Measurements from ENCODE around the gene DNAJB1.

Gene DNAJB1

DNA sequence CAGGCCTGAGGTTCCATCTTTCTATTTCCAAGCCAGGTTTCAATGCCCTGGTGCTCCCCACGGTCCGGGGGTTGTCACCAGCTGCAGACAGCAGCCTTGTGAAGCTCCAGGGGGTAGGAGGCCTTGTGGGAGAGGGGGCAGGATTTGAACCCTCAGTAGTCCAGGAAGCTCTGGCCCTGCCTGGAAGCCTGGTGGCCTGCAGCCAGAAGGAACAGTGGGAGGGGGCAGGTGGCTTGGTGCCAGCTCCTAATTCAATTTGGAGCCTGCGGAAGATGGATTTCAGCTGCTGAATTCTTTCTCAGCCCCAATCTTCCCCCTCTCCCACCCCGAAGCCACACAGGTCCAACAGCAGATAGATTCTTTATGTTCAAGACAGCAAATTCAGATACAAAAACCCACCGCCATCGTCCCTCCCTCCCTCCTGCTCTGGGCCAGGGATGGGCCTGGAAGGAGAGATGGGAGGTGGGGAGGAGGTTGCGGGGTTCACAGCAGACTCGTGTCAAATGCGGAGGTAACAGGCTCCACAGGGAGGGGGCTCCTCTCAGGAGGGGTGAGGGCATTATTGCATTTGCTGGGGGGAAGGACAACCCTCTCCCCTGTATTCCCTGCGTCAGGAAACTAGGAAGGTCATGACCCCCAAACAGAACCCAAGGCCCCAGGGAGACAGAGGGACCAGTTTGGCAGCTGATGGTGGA lies 40.6 kb downstream of the DNAJB1 start:
- Histone ChIP-seq H3K27me3 (ENCODE audit: insufficient read depth, low read length) (no peaks in the 10 kb centered on the region), H2AFZ (ENCODE audit: low read length, unreplicated experiment) (no peak overlapping the region), H3K36me3 (ENCODE audit: insufficient read depth, low read length) (0 out of 2 replicates have a peak, but pooled peaks cover 2% of the 10 kb centered on the region), H3K79me2 (ENCODE audit: control insufficient read depth, insufficient read depth, low read length, unreplicated experiment) (no peaks in the 10 kb centered on the region), H3K27ac (ENCODE audit: low read depth, low read length) (no peak overlapping the region), H3K4me1 (ENCODE audit: control insufficient read depth, insufficient read depth, low read length, unreplicated experiment) (peaks cover 16% of the 10 kb centered on the region), H3K4me3 (ENCODE audit: low read depth, low read length) (no peak overlapping the region)

DNA sequence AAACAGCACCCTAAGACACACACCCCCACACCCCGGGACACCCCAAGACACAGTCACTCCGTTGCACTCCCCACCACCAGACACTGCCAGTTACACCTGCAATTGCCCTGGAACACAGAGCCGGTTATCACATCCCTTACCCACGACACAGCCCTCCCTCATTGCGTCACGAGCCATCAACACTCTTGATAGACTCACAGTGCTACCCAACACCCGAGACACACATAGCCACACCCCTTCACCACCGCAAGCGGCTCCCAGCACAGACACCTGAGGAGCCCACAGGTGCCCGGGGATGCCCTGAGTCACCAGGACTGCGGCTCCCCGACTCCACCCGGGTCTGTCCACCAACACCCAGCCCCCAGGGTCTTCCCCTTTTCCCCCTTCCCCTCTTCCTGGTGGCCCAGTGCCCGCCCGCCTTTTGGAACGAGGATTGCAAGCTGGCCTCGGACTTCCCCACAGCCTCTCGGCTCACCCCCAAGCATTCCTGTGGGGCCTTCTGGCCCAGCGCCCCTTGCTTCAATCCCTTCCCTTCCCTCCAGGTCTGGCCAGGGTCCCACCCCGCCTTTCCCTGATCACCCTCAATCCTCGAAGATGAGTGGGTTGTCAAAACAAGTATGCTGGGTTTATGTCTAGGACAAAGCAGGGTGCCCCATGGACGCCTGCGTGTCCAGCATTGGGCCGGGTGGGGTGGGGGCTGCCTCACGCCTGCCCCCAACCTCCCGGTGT lies 41.4 kb downstream of the DNAJB1 start:
- no peak overlapping the region for H3K4me3 ChIP-seq (ENCODE audit: low read depth, low read length)
- no peaks in the 10 kb centered on the region for H3K27me3 ChIP-seq (ENCODE audit: insufficient read depth, low read length)
- no peaks in the 10 kb centered on the region for H3K79me2 ChIP-seq (ENCODE audit: control insufficient read depth, insufficient read depth, low read length, unreplicated experiment)
- no peak overlapping the region for H2AFZ ChIP-seq (ENCODE audit: low read length, unreplicated experiment)
- peaks cover 16% of the 10 kb centered on the region for H3K4me1 ChIP-seq (ENCODE audit: control insufficient read depth, insufficient read depth, low read length, unreplicated experiment)
- 0 out of 2 replicates have a peak, but pooled peaks cover 2% of the 10 kb centered on the region for H3K36me3 ChIP-seq (ENCODE audit: insufficient read depth, low read length)
- H3K27ac ChIP-seq (ENCODE audit: low read depth, low read length), result no peak overlapping the region

DNA sequence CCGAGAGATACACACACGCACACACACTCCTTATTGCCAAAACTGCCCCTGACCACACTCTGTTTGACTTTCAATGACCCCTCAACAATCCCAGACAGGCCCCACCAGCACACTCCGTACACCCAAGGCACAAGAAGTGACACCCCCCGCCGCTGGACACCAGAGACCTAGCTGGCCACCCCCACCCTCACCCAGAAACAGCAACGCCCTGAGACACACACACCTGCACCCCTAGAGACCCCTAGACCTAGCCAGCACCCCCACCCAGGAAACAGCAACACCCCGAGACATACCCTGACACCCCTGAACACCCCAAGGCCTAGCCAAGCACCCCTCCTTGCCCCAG lies 41.9 kb downstream of the DNAJB1 start:
- Histone ChIP-seq H3K4me3 (ENCODE audit: low read depth, low read length) (no peak overlapping the region), H3K27ac (ENCODE audit: low read depth, low read length) (peak overlapping the region; percentile 45; the same call in 1 of the 2 replicates), H3K36me3 (ENCODE audit: insufficient read depth, low read length) (0 out of 2 replicates have a peak, but pooled peaks cover 2% of the 10 kb centered on the region), H3K79me2 (ENCODE audit: control insufficient read depth, insufficient read depth, low read length, unreplicated experiment) (no peaks in the 10 kb centered on the region), H3K27me3 (ENCODE audit: insufficient read depth, low read length) (no peaks in the 10 kb centered on the region), H3K4me1 (ENCODE audit: control insufficient read depth, insufficient read depth, low read length, unreplicated experiment) (peaks cover 16% of the 10 kb centered on the region), H2AFZ (ENCODE audit: low read length, unreplicated experiment) (no peak overlapping the region)

DNA sequence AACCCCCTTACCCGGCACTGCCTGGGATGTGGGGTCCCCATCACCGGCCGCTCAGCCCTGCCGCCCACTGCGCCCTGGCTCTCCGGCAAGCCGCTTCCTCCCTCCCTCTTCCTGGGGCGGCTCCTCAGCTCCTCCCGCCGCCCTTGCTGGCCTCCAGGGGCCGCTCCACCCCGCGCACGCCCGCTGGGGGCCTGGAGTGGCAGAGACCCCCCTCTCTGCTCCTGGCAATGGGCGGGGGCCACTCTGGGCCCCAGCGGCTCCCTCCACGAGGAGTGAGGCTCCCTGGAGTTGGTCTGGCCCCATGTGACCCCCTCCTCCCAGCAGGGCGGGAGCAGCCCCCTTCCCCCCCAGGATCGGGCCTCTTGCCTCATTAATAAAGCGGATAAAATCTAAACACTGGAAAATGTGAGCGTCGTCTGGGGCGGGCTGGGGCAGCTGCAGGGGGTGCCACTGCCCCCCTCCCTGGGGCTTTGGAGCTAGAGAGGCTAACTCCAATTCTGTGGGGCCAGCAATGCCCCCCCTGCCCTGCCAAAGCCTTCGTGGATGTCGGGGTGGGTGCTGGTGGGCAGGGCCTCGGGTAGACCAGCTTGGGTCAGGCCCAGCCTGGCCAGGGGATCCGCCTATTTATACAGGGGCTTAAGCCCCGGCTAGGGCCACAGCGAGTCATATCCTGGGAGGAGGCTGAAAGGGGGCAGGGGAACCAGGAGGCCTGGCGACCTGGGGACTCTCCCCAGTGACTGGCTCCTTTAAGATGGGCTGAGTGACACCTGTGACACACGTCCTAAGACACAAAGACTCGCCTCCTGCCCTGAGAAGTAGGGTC lies 42.7 kb downstream of the DNAJB1 start, which contains the start of gene PTGER1:
Gene PTGER1, minus strand, starts transcription at position 104 of the 823 bp plus-strand sequence. CDS start 1,034 bp downstream, outside the sequence.
- H3K27me3 ChIP-seq (ENCODE audit: insufficient read depth, low read length), result no peaks in the 10 kb centered on the region
- H2AFZ ChIP-seq (ENCODE audit: low read length, unreplicated experiment), result no peak within 1 kb of the TSS
- 0 out of 2 replicates have a peak, but pooled peaks cover 2% of the 10 kb centered on the region for H3K36me3 ChIP-seq (ENCODE audit: insufficient read depth, low read length)
- peak within 1 kb of the TSS; percentile 45; the same call in 1 of the 2 replicates for H3K27ac ChIP-seq (ENCODE audit: low read depth, low read length)
- peaks cover 16% of the 10 kb centered on the region for H3K4me1 ChIP-seq (ENCODE audit: control insufficient read depth, insufficient read depth, low read length, unreplicated experiment)
- peak within 1 kb of the TSS; percentile 4; the same call in 1 of the 2 replicates for H3K4me3 ChIP-seq (ENCODE audit: low read depth, low read length)
- no peaks in the 10 kb centered on the region for H3K79me2 ChIP-seq (ENCODE audit: control insufficient read depth, insufficient read depth, low read length, unreplicated experiment)

DNA sequence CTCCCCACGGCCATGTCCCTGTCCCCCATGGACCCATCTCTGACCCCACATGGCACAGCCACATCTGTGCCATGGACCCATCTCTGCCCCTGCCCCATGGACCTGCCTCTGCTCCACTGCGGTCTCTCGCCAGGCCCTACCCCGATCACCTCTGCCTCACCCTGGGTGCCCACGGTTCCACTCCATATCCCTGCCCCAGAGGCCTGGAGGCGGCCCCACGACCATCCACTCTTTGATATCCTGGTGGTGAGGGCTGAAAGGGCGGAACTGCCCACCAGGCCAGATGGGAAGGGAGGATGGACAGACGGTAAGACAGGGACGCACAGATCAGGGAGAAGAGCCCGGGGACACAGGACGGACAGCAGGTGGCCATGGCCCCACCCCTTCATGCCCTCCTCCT lies 43.4 kb downstream of the DNAJB1 start:
- H3K27ac ChIP-seq (ENCODE audit: low read depth, low read length), result no peak overlapping the region
- H3K4me3 ChIP-seq (ENCODE audit: low read depth, low read length), result peak overlapping the region; percentile 4; the same call in 1 of the 2 replicates
- no peak overlapping the region for H2AFZ ChIP-seq (ENCODE audit: low read length, unreplicated experiment)
- H3K36me3 ChIP-seq (ENCODE audit: insufficient read depth, low read length), result 0 out of 2 replicates have a peak, but pooled peaks cover 2% of the 10 kb centered on the region
- H3K27me3 ChIP-seq (ENCODE audit: insufficient read depth, low read length), result no peaks in the 10 kb centered on the region
- H3K79me2 ChIP-seq (ENCODE audit: control insufficient read depth, insufficient read depth, low read length, unreplicated experiment), result no peaks in the 10 kb centered on the region
- peaks cover 16% of the 10 kb centered on the region for H3K4me1 ChIP-seq (ENCODE audit: control insufficient read depth, insufficient read depth, low read length, unreplicated experiment)

DNA sequence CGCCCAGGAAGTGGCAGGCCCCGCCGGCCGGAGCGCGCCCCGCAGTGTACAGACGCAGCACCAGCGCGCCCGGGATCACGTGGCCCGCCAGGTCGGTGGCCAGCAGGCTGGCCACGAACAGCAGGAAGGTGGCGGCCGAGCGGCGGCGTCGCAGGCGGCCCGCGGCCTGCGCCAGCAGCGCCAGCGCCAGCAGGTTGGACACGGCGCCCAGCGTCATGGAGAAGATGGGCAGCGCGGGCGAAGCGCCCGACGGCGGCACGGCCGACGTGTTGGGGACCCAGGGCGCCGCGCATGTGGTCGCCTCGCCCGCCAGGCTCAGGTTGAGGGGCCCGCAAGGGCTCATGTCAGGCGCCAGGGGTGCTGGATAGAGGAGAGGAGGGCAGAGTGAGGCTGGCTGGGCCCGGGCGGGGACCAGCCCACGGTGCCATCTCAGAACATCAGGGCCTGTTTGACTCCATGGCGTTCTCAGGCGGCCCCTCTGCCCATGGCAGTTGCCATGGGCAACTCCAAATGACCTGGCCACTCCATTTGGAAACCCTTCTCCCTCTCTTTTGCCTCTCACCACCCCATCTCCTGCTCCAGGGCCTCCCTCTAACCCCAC lies 44.1 kb downstream of the DNAJB1 start:
- Histone ChIP-seq H3K36me3 (ENCODE audit: insufficient read depth, low read length) (0 out of 2 replicates have a peak, but pooled peaks cover 2% of the 10 kb centered on the region), H3K27me3 (ENCODE audit: insufficient read depth, low read length) (no peaks in the 10 kb centered on the region)

DNA sequence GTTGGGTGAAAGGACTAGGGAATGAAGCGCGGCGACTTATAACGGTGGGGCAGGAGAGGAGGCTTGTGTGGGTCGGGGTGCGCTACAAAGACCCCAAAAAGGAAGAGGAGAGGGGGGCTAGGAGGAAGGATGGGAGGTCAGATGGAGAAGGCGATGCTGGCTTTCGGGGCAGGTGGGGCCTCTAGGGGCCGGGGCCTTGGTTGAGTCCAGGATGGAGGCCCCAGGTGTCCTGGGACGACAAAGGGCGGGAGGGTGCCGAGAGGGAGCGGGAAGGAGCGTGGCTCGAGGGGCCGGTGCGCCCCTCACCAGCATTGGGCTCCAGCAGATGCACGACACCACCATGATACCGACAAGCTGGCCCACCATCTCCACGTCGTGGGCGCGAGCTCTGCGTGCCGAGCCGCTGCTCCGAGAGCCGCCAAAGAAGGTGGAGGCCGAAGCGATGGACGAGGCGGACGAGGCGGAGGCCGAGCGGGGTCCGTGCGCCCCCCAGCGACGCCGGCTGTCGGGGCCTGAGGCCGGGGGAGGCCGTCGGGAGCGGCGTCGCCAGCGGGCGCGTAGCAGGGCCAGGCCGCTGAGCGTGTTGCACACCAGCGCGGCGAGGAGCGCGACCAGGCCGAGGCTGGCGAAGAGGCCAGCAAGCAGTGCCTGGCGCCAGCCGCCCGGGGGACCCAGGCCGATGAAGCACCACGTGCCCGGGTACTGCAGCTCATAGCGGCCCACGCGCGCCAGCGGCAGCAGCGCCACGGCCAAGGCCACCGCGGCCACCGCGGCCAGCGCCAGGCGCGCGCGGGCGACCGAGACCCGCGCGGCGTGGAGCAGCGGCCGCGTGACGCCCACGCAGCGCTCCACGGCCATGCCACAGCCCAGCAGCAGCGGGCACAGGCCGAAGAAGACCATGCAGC lies 44.9 kb downstream of the DNAJB1 start:
- Histone ChIP-seq H3K4me3 (ENCODE audit: low read depth, low read length) (no peak overlapping the region), H3K79me2 (ENCODE audit: control insufficient read depth, insufficient read depth, low read length, unreplicated experiment) (no peaks in the 10 kb centered on the region), H3K27ac (ENCODE audit: low read depth, low read length) (no peak overlapping the region), H3K4me1 (ENCODE audit: control insufficient read depth, insufficient read depth, low read length, unreplicated experiment) (peaks cover 16% of the 10 kb centered on the region), H2AFZ (ENCODE audit: low read length, unreplicated experiment) (no peak overlapping the region), H3K36me3 (ENCODE audit: insufficient read depth, low read length) (no peaks in the 10 kb centered on the region), H3K27me3 (ENCODE audit: insufficient read depth, low read length) (no peaks in the 10 kb centered on the region)

More for the DNA sequence above, 44.1 kb downstream of the DNAJB1 start:
- Histone ChIP-seq H3K4me3 (ENCODE audit: low read depth, low read length) (no peak overlapping the region), H2AFZ (ENCODE audit: low read length, unreplicated experiment) (no peak overlapping the region), H3K4me1 (ENCODE audit: control insufficient read depth, insufficient read depth, low read length, unreplicated experiment) (peaks cover 16% of the 10 kb centered on the region), H3K79me2 (ENCODE audit: control insufficient read depth, insufficient read depth, low read length, unreplicated experiment) (no peaks in the 10 kb centered on the region), H3K27ac (ENCODE audit: low read depth, low read length) (no peak overlapping the region)

DNA sequence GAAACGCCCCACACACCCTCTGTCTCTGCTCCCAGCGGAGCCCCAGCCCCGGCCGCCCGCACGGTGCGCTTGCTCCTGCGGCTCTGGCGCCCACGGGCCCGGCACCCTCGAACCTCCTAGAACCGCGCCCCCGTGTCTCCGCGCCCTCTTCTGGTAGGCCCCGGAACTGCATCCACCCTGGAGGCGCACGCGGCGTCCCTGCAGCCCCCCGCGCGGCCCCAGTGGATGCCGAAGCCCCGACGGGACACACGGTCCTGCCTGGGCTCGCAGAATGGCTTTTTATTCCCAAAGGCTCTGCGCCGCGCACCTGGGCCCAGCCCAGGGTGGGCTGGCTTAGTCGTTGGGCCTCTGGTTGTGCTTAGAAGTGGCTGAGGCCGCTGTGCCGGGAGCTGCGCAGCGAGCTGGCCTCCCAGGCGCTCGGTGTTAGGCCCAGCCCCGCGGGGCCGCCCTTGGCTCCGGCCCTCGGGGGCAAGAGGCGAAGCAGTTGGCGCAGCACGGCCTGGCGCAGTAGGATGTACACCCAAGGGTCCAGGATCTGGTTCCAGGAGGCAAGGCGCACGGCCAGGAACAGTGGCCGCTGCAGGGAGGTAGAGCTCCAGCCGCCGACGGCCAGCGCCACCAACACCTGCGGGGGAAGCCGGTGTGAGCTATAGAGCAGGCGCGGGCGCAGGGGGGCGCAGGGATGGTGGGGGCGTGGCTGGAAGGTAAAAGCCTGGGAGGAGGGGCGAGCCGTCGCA lies 45.8 kb downstream of the DNAJB1 start:
- Histone ChIP-seq H3K4me3 (ENCODE audit: low read depth, low read length) (no peak overlapping the region), H3K27me3 (ENCODE audit: insufficient read depth, low read length) (no peaks in the 10 kb centered on the region)

More for the DNA sequence above, 45.8 kb downstream of the DNAJB1 start:
- Histone ChIP-seq H3K36me3 (ENCODE audit: insufficient read depth, low read length) (no peaks in the 10 kb centered on the region), H3K4me1 (ENCODE audit: control insufficient read depth, insufficient read depth, low read length, unreplicated experiment) (peaks cover 16% of the 10 kb centered on the region), H3K27ac (ENCODE audit: low read depth, low read length) (no peak overlapping the region), H3K79me2 (ENCODE audit: control insufficient read depth, insufficient read depth, low read length, unreplicated experiment) (no peaks in the 10 kb centered on the region), H2AFZ (ENCODE audit: low read length, unreplicated experiment) (no peak overlapping the region)
